Dermis microvascular lymphatic vessel endothelial cell (primary cell): ENCODE measurements around the gene DIPK1A. TPM values are rescaled to one million over a fixed set of nuclear protein-coding genes. Genes with fewer than 3 reads are reported as not detected.

ENCODE experiments used
- DNase-seq, 2 donors: peaks; one replicate each; pipeline versions ENCODE4 v3.0.0 to v3.0.0-alpha.2; 2010; ENCODE audit warnings: low read depth in 2 of 2
- total RNA-seq: library from RNA; depleted of rRNA; stranded (reverse); fragments of >200 nt; gene quantifications from 2 replicates; pipeline ENCODE4 v1.2.1, GENCODE V29; 2014

The DIPK1A gene
- total RNA-seq, 1 donor from 2014 or later, result 0.13 TPM

GRCh38 chr1:92877792-92878191 is 83.5 kb downstream of the DIPK1A start:
- no peak for DNase-seq

DNA sequence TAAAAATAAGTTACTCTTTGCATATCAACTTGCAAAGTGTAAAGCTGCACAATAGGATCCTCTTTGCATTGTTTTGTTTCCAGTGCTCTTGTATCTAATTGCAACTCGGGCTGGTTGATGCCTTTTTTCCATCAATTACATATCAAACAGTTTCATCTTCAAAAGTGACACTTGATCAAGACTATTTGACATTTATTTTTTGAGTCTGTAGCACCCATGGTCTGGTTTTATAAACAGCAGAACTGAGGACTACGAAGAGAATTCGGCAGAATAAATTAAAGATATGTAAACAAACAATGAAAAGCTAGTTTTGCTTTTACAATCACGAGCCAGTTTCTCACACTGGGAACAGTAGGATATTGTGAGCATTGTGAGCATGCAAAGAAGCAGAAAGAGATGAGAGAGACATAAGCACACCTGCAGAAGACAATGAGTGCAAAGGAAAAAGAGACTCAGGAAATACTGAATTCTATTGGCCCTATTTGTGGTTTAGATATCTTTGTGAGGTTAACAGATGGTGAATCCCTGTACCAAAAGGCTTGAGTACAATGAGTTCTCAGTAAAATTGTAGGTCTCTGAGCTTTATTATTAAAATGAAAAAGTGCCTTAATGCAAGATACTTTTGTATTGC is 84.1 kb downstream of the DIPK1A start:
- no peak for DNase-seq

DNA sequence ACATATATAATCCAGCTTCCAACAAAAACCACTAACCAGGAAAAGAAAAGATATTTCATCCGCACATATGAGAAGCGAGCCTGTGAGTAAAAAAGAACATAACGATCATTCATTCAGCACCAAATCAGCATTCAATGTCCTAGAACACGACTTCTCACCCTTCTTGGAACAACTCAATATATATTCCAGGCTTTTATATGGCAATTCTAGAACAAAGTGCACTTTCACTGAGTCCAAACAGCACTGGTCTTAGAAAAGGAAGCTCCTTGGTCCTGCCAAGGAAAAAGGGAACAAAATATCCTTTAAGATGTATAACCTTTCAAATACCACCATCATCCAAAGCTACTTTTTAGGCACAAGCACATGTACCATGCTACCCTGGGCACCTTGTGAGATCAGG is 84.9 kb downstream of the DIPK1A start:
- DNase-seq, result no peak

DNA sequence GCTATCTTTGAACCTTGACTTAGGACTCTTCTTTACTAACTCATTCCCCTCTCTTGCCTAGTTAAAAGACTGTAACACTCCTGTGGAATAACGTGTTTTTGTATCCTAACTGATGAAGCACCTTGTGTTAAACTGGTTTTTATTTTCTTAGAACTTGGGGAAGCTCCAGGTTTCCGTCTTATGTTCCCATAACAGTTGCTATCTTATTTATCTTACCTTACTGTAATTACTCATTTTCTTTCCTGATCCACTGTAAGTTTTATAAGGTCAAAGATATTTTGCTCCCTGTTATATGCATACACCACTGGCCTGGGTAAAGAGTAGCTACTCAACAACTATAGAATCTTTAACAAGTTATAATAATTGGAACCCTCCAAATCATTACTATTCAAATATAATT is 86.3 kb downstream of the DIPK1A start:
- DNase-seq, result no peak

DNA sequence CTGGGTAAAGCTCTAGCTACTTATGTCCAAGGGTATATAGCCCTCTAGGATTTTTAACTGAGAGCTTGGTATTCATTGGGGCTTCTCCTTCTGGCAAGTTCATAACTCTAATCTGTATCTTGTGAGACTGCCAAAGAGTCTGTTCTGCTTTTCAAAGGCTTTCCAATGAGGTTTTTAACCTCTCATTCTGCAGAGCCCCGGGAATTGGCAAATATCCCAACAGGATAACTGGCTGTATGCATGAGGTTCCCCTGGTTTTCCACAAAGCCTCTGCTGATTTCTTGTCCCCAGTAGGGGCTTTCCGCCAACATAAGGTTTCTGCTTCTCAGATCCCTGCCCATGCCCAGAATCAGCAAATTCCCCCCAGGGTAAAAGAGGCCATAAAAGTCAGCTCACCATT is 88.5 kb downstream of the DIPK1A start:
- no peak for DNase-seq

- no peak for DNase-seq
Observed at GRCh38 chr1:92870591-92870990, 90.7 kb downstream of the DIPK1A start.

DNA sequence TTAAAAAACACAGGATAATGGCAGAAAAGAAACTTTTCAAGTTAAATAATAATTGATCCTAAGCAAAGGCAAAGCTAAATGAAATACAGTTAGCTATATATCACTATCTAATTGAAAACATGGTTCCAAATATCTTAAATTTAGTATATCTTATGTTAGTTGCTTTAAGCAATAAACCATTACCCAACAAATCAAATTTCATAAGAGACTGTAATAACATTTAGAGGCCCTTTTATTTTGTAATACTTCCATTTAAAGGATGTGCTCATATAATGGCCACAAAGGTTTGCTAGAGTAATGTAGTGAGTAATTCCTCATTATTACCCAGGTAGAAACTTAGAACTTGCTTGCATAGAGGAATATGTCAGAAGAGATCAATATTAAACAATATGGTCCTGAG is 97.1 kb downstream of the DIPK1A start:
- no peak for DNase-seq

- DNase-seq, result no peak
Observed at GRCh38 chr1:92862605-92863004, 98.7 kb downstream of the DIPK1A start.

GRCh38 chr1:92859400-92860039 is 101.7 kb downstream of the DIPK1A start:
- no peak for DNase-seq

GRCh38 chr1:92858564-92859399 is 102.5 kb downstream of the DIPK1A start:
- peak; percentile 62 to 76 for DNase-seq

DNA sequence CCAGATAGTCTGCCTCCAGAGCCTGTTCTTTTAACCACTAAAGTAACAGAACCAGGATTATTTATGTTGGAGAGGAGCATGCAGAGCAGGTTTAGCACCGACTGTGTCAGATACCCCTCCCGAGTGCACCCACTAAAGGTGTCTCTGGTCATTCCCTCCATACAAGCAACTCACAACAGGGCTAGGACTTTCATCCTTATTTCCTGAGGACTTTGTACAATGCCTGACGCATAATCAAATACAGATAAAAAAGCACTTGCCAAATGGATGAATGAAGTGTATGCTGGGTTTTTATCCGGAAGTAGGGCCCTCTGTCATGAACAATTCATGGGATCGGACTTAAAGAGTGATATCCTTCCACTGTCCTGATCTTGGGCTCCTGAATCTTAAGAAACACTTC is 103.4 kb downstream of the DIPK1A start:
- DNase-seq, result no peak

DNA sequence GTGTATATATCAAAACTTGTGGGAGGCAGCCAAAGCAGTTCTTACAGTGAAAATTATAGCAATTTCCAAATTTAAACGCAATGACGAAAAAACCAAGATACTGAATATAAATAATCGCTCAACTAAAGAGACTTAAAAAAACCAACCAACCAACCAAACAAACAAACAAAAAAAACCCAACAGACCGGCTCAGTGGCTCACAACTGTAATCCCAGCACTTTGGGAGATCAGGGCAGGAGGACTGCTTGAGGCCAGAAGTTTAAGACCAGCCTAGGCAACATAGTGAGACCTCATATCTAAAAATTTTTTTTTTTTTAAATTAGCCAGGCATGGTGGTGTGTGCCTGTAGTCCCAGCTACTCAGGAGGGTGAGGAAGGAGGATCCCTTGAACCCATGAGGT is 106.0 kb downstream of the DIPK1A start:
- no peak for DNase-seq

DNA sequence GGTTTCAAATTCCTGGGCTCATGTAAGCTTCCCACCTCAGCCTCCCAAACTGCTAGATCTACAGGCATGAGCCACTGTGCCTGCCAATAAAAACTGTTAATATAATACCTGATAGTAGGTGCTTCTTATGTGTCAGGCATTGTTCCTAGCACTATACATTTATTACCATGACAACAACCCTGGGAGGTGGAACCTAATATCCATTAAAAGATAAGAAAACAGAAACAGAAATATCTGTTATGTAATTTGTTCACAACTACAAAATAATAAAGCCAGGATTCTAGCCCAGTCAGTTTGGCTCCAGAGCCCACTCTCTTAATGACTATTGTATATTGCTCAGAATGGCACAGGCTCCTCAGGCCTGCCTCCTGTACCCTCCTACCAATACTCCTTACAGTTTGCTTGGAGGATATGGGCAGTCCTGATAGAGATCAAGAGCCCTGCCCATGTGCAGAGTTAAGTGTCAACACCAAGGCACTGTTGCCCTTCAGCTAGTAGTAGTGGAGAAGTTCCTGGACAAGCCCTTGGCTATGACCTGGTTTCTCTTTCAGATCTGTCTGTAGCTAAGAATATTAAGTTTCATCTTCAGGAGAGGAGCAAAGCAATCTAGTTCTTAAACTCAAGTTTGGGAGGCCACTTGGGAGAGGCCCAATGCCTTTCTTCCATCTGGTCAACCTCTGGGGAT is 107.0 kb downstream of the DIPK1A start:
- DNase-seq, result no peak

- DNase-seq, result no peak
Observed at GRCh38 chr1:92853299-92853698, 108.0 kb downstream of the DIPK1A start.

- DNase-seq, result no peak
Observed at GRCh38 chr1:92851729-92852128, 109.5 kb downstream of the DIPK1A start.

- DNase-seq, result no peak
Observed at GRCh38 chr1:92850019-92850418, 111.2 kb downstream of the DIPK1A start.

DNA sequence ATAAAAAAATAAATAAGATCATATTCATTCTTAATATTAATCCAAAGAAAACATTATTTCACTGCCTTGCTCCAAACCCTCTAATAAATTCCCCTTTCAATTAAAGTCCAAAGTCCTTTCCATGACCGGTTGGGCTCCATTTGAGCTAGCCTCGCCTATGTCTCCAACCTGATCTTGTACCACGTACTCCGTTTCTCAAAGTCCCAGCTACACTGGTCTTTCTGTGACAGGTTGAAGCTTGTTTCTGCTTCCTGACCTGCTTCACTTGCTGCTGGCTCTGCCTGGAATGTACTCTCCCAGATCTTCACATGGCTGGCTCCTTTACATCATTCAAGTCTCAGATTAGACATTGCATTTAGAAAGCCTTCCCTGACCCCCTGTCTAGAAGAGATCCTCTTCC is 113.1 kb downstream of the DIPK1A start:
- no peak for DNase-seq

- no peak for DNase-seq
Observed at GRCh38 chr1:92845908-92846307, 115.4 kb downstream of the DIPK1A start.

GRCh38 chr1:92844439-92844838 is 116.8 kb downstream of the DIPK1A start:
- DNase-seq, result no peak

- no peak for DNase-seq
Observed at GRCh38 chr1:92843429-92844352, 117.6 kb downstream of the DIPK1A start.

- DNase-seq, result no peak
Observed at GRCh38 chr1:92843046-92843423, 118.2 kb downstream of the DIPK1A start.
